Neural progenitor cell (in vitro differentiated cells): ENCODE measurements around the gene SAMD15. TPM values are rescaled to one million over a fixed set of nuclear protein-coding genes. Genes with fewer than 3 reads are reported as not detected.

Experiments used
- DNase-seq: peaks from one replicate; pipeline ENCODE4 v3.0.0-alpha.2; 2016; ENCODE audit warnings: low spot score
- H2AFZ ChIP-seq: fragments of 200-600 bp; sonication (generic); replicated peaks from 2 replicates; pipeline ENCODE4 v1.6.1; 2016; ENCODE audit warnings: antibody characterized with exemption
- H3F3A ChIP-seq: fragments of 200-600 bp; sonication (generic); 2 replicates; pipeline ENCODE4 v1.6.1; 2016; ENCODE audit warnings: antibody characterized with exemption, low read depth
- H3K27ac ChIP-seq: fragments of 200-600 bp; sonication (generic); 2 replicates; pipeline ENCODE4 v1.5.1; 2016; ENCODE audit warnings: mild to moderate bottlenecking
- H3K27me3 ChIP-seq: fragments of 200-600 bp; sonication (generic); 2 replicates; pipeline ENCODE4 v1.6.1; 2016; ENCODE audit warnings: mild to moderate bottlenecking, moderate library complexity
- H3K36me3 ChIP-seq: fragments of 200-600 bp; sonication (generic); 2 replicates; pipeline ENCODE4 v1.5.1; 2016
- H3K4me1 ChIP-seq: fragments of 200-600 bp; sonication (generic); 2 replicates; pipeline ENCODE4 v1.6.1; 2016; ENCODE audit warnings: mixed run types
- H3K4me2 ChIP-seq: fragments of 200-600 bp; sonication (generic); 2 replicates; pipeline ENCODE4 v1.6.1; 2016
- H3K4me3 ChIP-seq: fragments of 200-600 bp; sonication (generic); 2 replicates; pipeline ENCODE4 v1.5.1; 2016
- H3K79me2 ChIP-seq: fragments of 200-600 bp; sonication (generic); 2 replicates; pipeline ENCODE4 v1.6.1; 2016; ENCODE audit warnings: low read depth
- H3K9ac ChIP-seq: fragments of 200-600 bp; sonication (generic); 2 replicates; pipeline ENCODE4 v1.6.1; 2016
- H3K9me3 ChIP-seq: fragments of 200-600 bp; sonication (generic); 2 replicates; pipeline ENCODE4 v1.5.1; 2016; ENCODE audit warnings: low read depth
- H4K20me1 ChIP-seq: fragments of 200-600 bp; sonication (generic); 2 replicates; pipeline ENCODE4 v1.6.1; 2016; ENCODE audit warnings: low read depth
- H3K27ac Mint-ChIP-seq: 3 replicates; pipeline ENCODE4 v1.8.0; 2021; ENCODE audit warnings: mixed read lengths
- H3K27me3 Mint-ChIP-seq: 2 replicates; pipeline ENCODE4 v1.8.0; 2022; ENCODE audit warnings: low read depth, mild to moderate bottlenecking, inconsistent platforms, moderate library complexity, mixed read lengths; ENCODE audit not compliant: insufficient read depth
- H3K36me3 Mint-ChIP-seq: 3 replicates; pipeline ENCODE4 v1.8.0; 2021; ENCODE audit warnings: mixed read lengths
- H3K4me1 Mint-ChIP-seq: 3 replicates; pipeline ENCODE4 v1.8.0; 2021; ENCODE audit warnings: mixed read lengths
- H3K4me3 Mint-ChIP-seq: 3 replicates; pipeline ENCODE4 v1.8.0; 2021; ENCODE audit warnings: mild to moderate bottlenecking, moderate library complexity, mixed read lengths
- H3K9me3 Mint-ChIP-seq: 3 replicates; pipeline ENCODE4 v1.8.0; 2020; ENCODE audit warnings: mixed read lengths
- CTCF ChIP-seq: fragments of 200-600 bp; sonication (generic); IDR thresholded peaks from 2 replicates; pipeline ENCODE4 v1.5.1; 2017; ENCODE audit warnings: antibody characterized with exemption, mild to moderate bottlenecking
- EZH2 ChIP-seq: fragments of 200-600 bp; sonication (generic); IDR thresholded peaks from 2 replicates; pipeline ENCODE4 v1.6.1; 2017; ENCODE audit warnings: antibody characterized with exemption, mild to moderate bottlenecking, moderate library complexity
- EZH2phosphoT487 ChIP-seq: fragments of 200-600 bp; sonication (generic); IDR thresholded peaks from 2 replicates; pipeline ENCODE4 v1.6.1; 2017; ENCODE audit warnings: antibody characterized with exemption
- total RNA-seq: library from RNA; depleted of rRNA; stranded (reverse); fragments of >200 nt; gene quantifications from 2 replicates; pipeline ENCODE4 v1.2.3, GENCODE V29; 2015; ENCODE audit warnings: low replicate concordance

SAMD15 gene
- total RNA-seq, 1 donor from 2014 or later: 2.2 TPM

GRCh38 chr14:77421201-77421600, 44.0 kb downstream of the SAMD15 start:
- Histone ChIP-seq H3K36me3 (peaks cover 5% of the 10 kb centered on the region), H3K4me2 (no peak overlapping the region)

DNA sequence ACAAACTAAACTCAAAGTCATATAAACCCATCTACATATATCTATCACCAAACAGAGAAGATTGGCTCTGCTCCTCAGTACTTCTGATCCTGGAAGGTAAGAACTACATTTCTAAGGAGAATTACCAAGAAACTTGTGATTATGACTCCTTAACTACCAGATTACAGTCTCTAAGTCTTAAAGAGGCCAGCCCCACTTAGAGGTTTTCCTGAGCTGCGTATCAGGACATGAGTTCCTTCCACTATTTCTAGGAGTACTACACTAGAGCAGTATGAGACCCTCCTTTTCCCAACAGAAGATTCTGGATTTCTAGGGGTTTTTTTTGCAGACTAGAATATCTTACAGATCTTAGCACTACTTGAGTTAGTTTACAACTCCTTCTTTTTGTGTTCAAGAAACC, 46.2 kb downstream of the SAMD15 start, which contains the start of gene NOXRED1:
TSS of gene NOXRED1 (minus strand) at position 101 of the 400 bp plus-strand sequence. CDS start 634 bp downstream, outside the sequence.
- TF ChIP-seq EZH2: no peak
- TF ChIP-seq CTCF: no peak
- no peak for TF ChIP-seq EZH2phosphoT487
- Histone ChIP-seq H3K9ac (no peak within 1 kb of the TSS), H3K79me2 (no peaks in the 10 kb centered on the region), H3K27me3 (no peaks in the 10 kb centered on the region), H2AFZ (no peak within 1 kb of the TSS), H3K4me3 (no peak within 1 kb of the TSS), H3K4me1 (no peaks in the 10 kb centered on the region), H3K4me2 (no peak within 1 kb of the TSS), H4K20me1 (no peaks in the 10 kb centered on the region), H3K27ac (no peak within 1 kb of the TSS), H3F3A (no peaks in the 10 kb centered on the region), H3K9me3 (peaks cover 7% of the 10 kb centered on the region), H3K36me3 (peaks cover 5% of the 10 kb centered on the region)
- DNase-seq: no peak
- H3K27me3 Mint-ChIP-seq: no peaks in the 10 kb centered on the region
- no peak within 1 kb of the TSS for H3K27ac Mint-ChIP-seq
- H3K9me3 Mint-ChIP-seq: peaks cover 12% of the 10 kb centered on the region
- peaks cover 33% of the 10 kb centered on the region for H3K36me3 Mint-ChIP-seq
- H3K4me3 Mint-ChIP-seq: no peak within 1 kb of the TSS
- no peaks in the 10 kb centered on the region for H3K4me1 Mint-ChIP-seq

More at GRCh38 chr14:77421201-77421600, 44.0 kb downstream of the SAMD15 start:
- peaks cover 20% of the 10 kb centered on the region for H3K36me3 Mint-ChIP-seq
- H3K9me3 ChIP-seq: peaks cover 7% of the 10 kb centered on the region
- no peak overlapping the region for H3K27ac Mint-ChIP-seq
- H4K20me1 ChIP-seq: no peaks in the 10 kb centered on the region
- TF ChIP-seq CTCF (no peak), EZH2 (no peak), EZH2phosphoT487 (no peak)
- no peak overlapping the region for H2AFZ ChIP-seq
- H3K4me1 ChIP-seq: no peaks in the 10 kb centered on the region
- no peaks in the 10 kb centered on the region for H3K79me2 ChIP-seq
- H3K4me3 Mint-ChIP-seq: no peak overlapping the region
- no peak overlapping the region for H3K27ac ChIP-seq
- no peaks in the 10 kb centered on the region for H3K4me1 Mint-ChIP-seq
- H3K27me3 Mint-ChIP-seq: no peaks in the 10 kb centered on the region
- H3K4me3 ChIP-seq: no peak overlapping the region
- peaks cover 13% of the 10 kb centered on the region for H3K9me3 Mint-ChIP-seq
- H3K27me3 ChIP-seq: no peaks in the 10 kb centered on the region
- H3K9ac ChIP-seq: no peak overlapping the region
- DNase-seq: no peak
- H3F3A ChIP-seq: no peaks in the 10 kb centered on the region

GRCh38 chr14:77424862-77425261, 47.7 kb downstream of the SAMD15 start:
- Mint-ChIP-seq H3K4me1 (no peaks in the 10 kb centered on the region), H3K27me3 (no peaks in the 10 kb centered on the region), H3K9me3 (peaks cover 3% of the 10 kb centered on the region), H3K4me3 (no peak overlapping the region), H3K36me3 (peaks cover 30% of the 10 kb centered on the region), H3K27ac (no peak overlapping the region)
- H3K9me3 ChIP-seq: peaks cover 5% of the 10 kb centered on the region
- no peak overlapping the region for H3K4me3 ChIP-seq
- H3K4me1 ChIP-seq: no peaks in the 10 kb centered on the region
- no peaks in the 10 kb centered on the region for H4K20me1 ChIP-seq
- no peak for DNase-seq
- H3K9ac ChIP-seq: no peak overlapping the region
- no peak for TF ChIP-seq EZH2phosphoT487
- no peak for TF ChIP-seq CTCF
- TF ChIP-seq EZH2: no peak
- H3K27me3 ChIP-seq: no peaks in the 10 kb centered on the region
- H3K4me2 ChIP-seq: no peak overlapping the region
- H3K79me2 ChIP-seq: no peaks in the 10 kb centered on the region
- H2AFZ ChIP-seq: no peak overlapping the region
- peaks cover 5% of the 10 kb centered on the region for H3K36me3 ChIP-seq
- no peak overlapping the region for H3K27ac ChIP-seq
- no peaks in the 10 kb centered on the region for H3F3A ChIP-seq
